DND-41 (cell line): ENCODE measurements around the gene RPL27A.

Experiments
- EZH2 ChIP-seq: IDR thresholded peaks from 3 replicates; pipeline ENCODE4 v1.6.1; 2012; ENCODE audit warnings: borderline replicate concordance, low read depth, mild to moderate bottlenecking, moderate library complexity, low read length, inconsistent platforms; ENCODE audit not compliant: severe bottlenecking
- TF ChIP-seq, protein P1 (sequence below): IDR thresholded peaks from 2 replicates; pipeline ENCODE4 v1.5.1; 2012; ENCODE audit warnings: borderline replicate concordance, low read length, moderate library complexity, mild to moderate bottlenecking; ENCODE audit not compliant: poor library complexity, severe bottlenecking; ENCODE audit errors: extremely low read depth

DNA sequence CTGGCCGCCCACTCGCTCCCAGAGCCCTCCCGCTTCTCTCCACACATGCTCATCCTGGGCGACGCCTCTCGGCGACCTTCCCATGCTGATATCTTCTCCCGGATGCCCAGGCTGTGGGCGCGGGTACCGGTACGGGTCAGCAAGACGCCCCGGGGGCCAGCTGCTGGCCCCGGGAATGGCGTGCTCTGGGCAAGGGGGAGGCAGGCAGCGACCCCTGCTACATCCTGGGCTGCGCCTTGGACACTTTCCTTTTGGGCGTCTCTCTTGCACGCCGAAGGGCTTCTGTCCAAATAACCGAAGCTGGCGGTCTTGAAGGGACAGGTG is 48.1 kb downstream of the RPL27A start:
- TF ChIP-seq, protein P1, sequence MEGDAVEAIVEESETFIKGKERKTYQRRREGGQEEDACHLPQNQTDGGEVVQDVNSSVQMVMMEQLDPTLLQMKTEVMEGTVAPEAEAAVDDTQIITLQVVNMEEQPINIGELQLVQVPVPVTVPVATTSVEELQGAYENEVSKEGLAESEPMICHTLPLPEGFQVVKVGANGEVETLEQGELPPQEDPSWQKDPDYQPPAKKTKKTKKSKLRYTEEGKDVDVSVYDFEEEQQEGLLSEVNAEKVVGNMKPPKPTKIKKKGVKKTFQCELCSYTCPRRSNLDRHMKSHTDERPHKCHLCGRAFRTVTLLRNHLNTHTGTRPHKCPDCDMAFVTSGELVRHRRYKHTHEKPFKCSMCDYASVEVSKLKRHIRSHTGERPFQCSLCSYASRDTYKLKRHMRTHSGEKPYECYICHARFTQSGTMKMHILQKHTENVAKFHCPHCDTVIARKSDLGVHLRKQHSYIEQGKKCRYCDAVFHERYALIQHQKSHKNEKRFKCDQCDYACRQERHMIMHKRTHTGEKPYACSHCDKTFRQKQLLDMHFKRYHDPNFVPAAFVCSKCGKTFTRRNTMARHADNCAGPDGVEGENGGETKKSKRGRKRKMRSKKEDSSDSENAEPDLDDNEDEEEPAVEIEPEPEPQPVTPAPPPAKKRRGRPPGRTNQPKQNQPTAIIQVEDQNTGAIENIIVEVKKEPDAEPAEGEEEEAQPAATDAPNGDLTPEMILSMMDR = no peak
- no peak for TF ChIP-seq EZH2
